Peyer's patch (tissue), 4 donors: ENCODE data around the gene ALKBH7. TPM values are rescaled to one million over a fixed set of nuclear protein-coding genes. Genes with fewer than 3 reads are reported as not detected.
A peak's percentile ranks its signal among the peaks of the same experiment; 100 is the strongest.
"Not testable (repeated sequence)": the region's sequence is repeated elsewhere in the genome, so short reads cannot be mapped to it uniquely, and the experiment has no call there.

Experiments
- DNase-seq, 3 donors: peaks; one replicate each; pipeline ENCODE4 v3.0.0-alpha.2; 2017 to 2019
- H3K27ac ChIP-seq, 4 donors: fragments of 200-600 bp; sonication (generic); one replicate each; pipeline ENCODE4 v1.5.1; 2016 to 2019
- H3K27me3 ChIP-seq, 2 donors: fragments of 200-600 bp; sonication (generic); one replicate each; pipeline ENCODE4 v1.5.1; 2019
- H3K36me3 ChIP-seq, 3 donors: fragments of 200-600 bp; sonication (generic); one replicate each; pipeline ENCODE4 v1.5.1; 2016 to 2019
- H3K4me1 ChIP-seq, 4 donors: fragments of 200-600 bp; sonication (generic); one replicate each; pipeline ENCODE4 v1.5.1; 2016 to 2019
- H3K4me3 ChIP-seq, 4 donors: fragments of 200-600 bp; sonication (generic); 1 replicate in 3 of 4; 2 replicates in 1 of 4; pipeline ENCODE4 v1.5.1; 2016 to 2019; ENCODE audit warnings: mild to moderate bottlenecking in 1 of 4
- H3K9me3 ChIP-seq, 4 donors: fragments of 200-600 bp; sonication (generic); one replicate each; pipeline ENCODE4 v1.5.1; 2016 to 2019; ENCODE audit warnings: mild to moderate bottlenecking in 1 of 4
- POLR2A ChIP-seq, 2 donors: fragments of 450-650 bp; IDR thresholded peaks; one replicate each; pipeline ENCODE4 v1.5.1; 2017; ENCODE audit warnings: antibody characterized with exemption in 2 of 2, mild to moderate bottlenecking in 2 of 2, moderate library complexity in 2 of 2
- total RNA-seq, 4 donors: library from RNA; depleted of rRNA; stranded (reverse); fragments of >200 nt; gene quantifications; one replicate each; pipeline ENCODE4 v1.1.0, GENCODE V29; 2016
- TF ChIP-seq, protein P1 (sequence below), 6 experiments: fragments of 450-650 bp in 4 of 6; fragments of 200-600 bp in 2 of 6; sonication (generic) in 1 of 6; IDR thresholded peaks; one replicate each; pipeline ENCODE4 v1.5.1; 2017 to 2019; ENCODE audit warnings: antibody characterized with exemption in 6 of 6, mild to moderate bottlenecking in 3 of 6, moderate library complexity in 1 of 6

Gene ALKBH7
- total RNA-seq, 4 donors from 2014 or later, result 51.2 to 121 (median 108) TPM

DNA sequence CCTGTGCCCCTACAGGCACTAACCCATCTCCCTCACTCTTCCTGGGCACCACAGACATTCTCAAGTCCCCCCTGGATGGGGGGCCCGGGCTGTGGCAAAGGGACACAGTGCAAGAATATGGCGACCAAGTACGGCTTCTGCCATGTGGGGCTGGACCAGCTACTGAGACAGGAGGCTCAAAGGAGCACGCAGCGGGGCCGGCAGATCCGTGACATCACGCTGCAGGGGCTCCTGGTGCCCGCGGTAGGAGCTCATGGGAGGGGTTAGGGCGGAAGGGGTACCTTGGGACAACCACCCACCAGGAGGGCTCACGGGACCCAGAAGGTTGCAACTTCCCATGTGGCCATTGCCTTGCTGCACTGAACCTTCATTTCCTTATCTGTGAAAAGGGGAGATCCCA is 23.7 kb downstream of the ALKBH7 start:
- no peak for TF ChIP-seq POLR2A (IDR thresholded peaks at IDR 0.05)
- TF ChIP-seq, protein P1, sequence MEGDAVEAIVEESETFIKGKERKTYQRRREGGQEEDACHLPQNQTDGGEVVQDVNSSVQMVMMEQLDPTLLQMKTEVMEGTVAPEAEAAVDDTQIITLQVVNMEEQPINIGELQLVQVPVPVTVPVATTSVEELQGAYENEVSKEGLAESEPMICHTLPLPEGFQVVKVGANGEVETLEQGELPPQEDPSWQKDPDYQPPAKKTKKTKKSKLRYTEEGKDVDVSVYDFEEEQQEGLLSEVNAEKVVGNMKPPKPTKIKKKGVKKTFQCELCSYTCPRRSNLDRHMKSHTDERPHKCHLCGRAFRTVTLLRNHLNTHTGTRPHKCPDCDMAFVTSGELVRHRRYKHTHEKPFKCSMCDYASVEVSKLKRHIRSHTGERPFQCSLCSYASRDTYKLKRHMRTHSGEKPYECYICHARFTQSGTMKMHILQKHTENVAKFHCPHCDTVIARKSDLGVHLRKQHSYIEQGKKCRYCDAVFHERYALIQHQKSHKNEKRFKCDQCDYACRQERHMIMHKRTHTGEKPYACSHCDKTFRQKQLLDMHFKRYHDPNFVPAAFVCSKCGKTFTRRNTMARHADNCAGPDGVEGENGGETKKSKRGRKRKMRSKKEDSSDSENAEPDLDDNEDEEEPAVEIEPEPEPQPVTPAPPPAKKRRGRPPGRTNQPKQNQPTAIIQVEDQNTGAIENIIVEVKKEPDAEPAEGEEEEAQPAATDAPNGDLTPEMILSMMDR (IDR thresholded peaks at IDR 0.05), result no peak

GRCh38 chr19:6400062-6400944 is 27.7 kb downstream of the ALKBH7 start:
- DNase-seq, H3K9me3 ChIP-seq, H3K36me3 ChIP-seq, H3K27ac ChIP-seq, H3K4me3 ChIP-seq, H3K27me3 ChIP-seq: not testable (repeated sequence)
- peaks cover 0 to 23% (median 2%) of the 10 kb centered on the region in 4 donors for H3K4me1 ChIP-seq

More for the DNA sequence above, 23.7 kb downstream of the ALKBH7 start:
- H3K27me3 ChIP-seq, result no peaks in the 10 kb centered on the region
- no peaks in the 10 kb centered on the region for H3K36me3 ChIP-seq
- H3K4me3 ChIP-seq, result no peak overlapping the region
- no peak overlapping the region for H3K27ac ChIP-seq
- H3K4me1 ChIP-seq, result peaks cover 0 to 13% (median 7%) of the 10 kb centered on the region in 4 donors
- H3K9me3 ChIP-seq, result no peaks in the 10 kb centered on the region
- no peak for DNase-seq

DNA sequence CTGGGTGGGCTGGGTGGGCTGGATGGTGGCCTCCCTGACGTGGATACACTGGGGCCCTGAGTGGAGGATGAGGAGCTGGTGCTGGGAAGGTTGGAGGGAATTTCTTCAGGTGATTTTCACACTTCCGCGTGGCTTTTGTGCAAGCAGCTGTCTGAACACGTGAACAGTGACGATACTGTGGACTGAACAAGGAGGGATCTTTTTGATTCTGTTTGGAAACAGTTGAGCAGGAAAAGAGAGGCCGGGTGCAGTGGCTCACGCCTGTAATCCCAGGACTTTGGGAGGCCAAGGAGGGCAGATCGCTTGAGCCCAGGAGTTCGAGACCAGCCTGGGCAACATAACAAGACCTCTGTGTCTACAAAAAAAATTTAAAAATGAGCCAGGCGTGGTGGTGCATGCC is 29.5 kb downstream of the ALKBH7 start:
- Histone ChIP-seq H3K27me3 (no peaks in the 10 kb centered on the region), H3K4me3 (peak overlapping the region in 2 of 4 donors; percentile 32 to 36), H3K9me3 (no peaks in the 10 kb centered on the region), H3K36me3 (no peaks in the 10 kb centered on the region), H3K27ac (peak overlapping the region in 3 of 4 donors; percentile 63 to 89 (median 83)), H3K4me1 (peaks cover 0 to 23% (median 2%) of the 10 kb centered on the region in 4 donors)
- DNase-seq, result peak in 1 of 3 donors; percentile 64
- TF ChIP-seq, protein P1 (IDR thresholded peaks at IDR 0.05), result no peak
- no peak for TF ChIP-seq POLR2A (IDR thresholded peaks at IDR 0.05)

DNA sequence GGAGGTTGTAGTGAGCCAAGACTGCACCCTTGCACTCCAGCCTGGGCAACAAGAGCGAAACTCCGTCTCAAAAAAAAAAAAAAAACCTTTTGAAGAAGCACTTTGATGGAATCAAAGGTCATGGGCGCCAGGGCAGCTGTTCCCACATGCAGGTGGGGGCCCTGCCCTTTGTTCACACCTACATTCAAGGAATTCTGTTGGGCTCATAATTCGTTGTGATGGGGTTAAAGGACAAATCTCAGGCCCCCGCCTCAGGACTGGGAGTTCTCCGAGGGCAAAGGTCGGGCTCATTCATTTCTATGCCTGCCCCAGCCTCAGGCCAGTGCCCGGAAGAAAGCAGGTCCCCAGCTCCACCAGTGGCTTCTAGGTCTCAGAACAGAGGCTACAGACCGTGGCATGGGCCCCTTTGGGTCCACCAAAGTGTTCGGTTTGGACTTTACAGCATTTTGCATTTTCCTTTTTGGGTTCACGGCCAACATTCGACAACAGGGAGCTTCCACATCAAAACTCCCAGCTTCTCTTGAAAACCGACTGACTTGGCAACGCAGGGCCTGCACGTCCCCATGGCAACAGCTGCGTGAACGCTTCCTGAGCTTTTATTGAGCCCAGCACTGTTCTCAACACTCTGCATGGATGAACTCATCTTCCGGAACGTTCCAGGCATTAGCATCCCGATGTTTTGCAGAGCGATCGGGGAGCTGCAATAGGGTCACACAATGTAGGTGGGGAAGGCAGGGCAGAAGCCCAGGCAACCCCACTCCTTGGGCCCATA is 30.4 kb downstream of the ALKBH7 start:
- Histone ChIP-seq H3K27me3 (no peaks in the 10 kb centered on the region), H3K27ac (peak overlapping the region in 3 of 4 donors; percentile 63 to 89 (median 83)), H3K9me3 (no peaks in the 10 kb centered on the region), H3K4me3 (peak overlapping the region in 2 of 4 donors; percentile 32 to 36), H3K4me1 (peaks cover 0 to 23% (median 2%) of the 10 kb centered on the region in 4 donors), H3K36me3 (no peaks in the 10 kb centered on the region)
- TF ChIP-seq POLR2A (IDR thresholded peaks at IDR 0.05), result peak in 1 of 2 donors; percentile 37
- TF ChIP-seq, protein P1 (IDR thresholded peaks at IDR 0.05), result no peak
- DNase-seq, result peak in 2 of 3 donors; percentile 86 to 90

DNA sequence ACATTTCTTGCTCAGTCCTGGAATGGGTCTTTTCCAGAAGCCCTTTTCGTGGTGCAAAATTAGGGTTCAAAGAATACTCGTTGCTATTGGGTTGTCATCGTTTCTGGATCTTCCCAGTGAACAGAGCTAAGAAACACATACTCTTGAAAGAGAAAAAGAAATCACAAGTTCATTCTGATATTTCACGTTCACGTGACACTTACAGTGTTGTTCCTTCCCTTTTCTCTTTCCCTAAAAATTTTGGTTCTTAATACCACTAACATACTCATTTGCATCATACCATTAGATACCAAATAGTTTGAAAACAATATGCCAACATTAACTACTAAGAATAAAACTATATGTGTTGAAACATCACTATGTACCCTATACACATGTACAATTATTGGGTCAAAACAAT is 33.8 kb downstream of the ALKBH7 start:
- no peak for DNase-seq
- no peaks in the 10 kb centered on the region for H3K27me3 ChIP-seq

More for the DNA sequence above, 33.8 kb downstream of the ALKBH7 start:
- no peak for TF ChIP-seq POLR2A (IDR thresholded peaks at IDR 0.05)
- TF ChIP-seq, protein P1 (IDR thresholded peaks at IDR 0.05), result no peak
- no peak overlapping the region for H3K27ac ChIP-seq
- H3K4me3 ChIP-seq, result no peak overlapping the region
- H3K36me3 ChIP-seq, result no peaks in the 10 kb centered on the region
- peaks cover 0 to 23% (median 2%) of the 10 kb centered on the region in 4 donors for H3K4me1 ChIP-seq
- H3K9me3 ChIP-seq, result no peaks in the 10 kb centered on the region
